SHP77 (cell line): ENCODE measurements around the gene SLC37A1.

Experiments
- DNase-seq, 2 experiments: peaks; one replicate each; lab custom pipeline; 2025; lab: John Stamatoyannopoulos, UW

Gene SLC37A1

DNA sequence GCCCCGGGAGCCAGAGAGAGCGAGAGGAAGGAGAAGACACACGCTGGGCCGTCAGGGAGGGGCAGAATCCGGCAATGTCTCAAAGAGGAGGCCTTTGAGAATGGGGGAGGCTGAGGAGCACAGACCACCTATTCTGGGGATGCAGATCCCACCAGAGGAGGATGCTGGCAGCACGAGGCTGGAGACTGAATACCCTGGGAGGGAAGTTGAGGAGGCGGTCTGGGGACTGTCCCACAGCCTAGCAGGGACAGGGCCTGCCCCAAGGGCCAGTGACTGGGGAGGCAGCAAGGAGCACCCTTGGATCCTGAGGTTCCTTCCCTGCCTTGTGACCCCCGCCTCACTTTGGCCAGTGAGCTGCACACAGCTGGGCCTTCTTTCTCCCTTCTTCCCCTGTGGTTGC is 49.2 kb downstream of the SLC37A1 start:
- DNase-seq = no peak

DNA sequence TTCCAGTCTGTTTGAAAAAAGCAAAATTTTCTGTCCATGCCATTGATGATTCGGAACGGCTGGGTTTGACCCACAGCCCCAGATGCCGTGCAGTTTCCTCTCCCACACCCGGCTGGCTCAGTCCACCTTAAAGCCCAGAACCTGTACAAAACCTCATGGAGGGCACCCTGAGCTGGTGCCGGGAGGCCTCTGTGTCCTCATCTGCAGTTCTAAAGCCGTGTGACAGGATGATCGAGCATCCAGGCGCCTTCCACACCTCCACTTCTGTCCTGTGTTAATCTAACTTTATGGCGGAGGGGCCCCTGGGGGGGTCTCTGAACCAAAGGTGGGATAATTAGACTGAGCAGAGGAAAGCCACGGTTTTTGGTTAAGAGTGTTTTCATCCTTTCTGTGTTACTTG is 49.6 kb downstream of the SLC37A1 start:
- no peak for DNase-seq

DNA sequence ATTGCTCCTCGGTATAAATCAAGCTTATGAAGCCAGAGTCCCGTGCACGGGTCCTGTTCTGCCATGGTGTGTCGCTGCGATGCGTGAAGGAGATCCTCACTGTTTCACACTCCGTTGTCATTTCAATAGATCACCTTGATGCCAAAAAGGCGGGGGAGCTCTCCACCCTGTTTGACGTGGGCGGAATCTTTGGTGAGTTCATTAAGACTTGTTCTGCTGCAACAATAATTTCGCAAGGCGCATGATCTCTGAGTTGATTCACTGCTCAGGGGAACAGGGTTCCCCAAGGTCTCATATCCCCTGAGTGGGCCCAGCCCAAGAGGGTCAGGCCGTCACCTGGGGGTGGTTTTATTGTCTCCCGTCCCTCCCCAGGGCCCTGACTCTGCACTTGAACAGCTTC is 50.0 kb downstream of the SLC37A1 start:
- no peak for DNase-seq

DNA sequence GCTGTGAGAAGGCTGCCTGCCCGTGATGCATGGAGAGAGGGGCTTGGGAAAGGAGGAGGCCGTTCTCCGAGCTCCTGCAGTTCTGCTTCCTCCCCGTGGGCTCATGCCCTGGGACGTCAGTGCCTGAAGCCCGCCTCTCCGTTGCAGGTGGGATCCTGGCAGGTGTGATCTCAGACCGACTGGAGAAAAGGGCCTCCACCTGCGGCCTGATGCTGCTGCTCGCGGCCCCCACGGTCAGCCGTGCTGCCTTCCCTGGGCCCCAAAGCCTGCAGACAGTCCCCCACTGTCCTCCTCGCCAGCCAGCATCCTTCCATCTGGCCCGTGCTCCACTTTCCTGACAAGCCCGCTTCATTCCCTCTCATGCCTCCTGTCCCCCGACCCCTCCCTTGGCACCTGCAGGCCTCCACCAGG is 50.9 kb downstream of the SLC37A1 start:
- no peak for DNase-seq

DNA sequence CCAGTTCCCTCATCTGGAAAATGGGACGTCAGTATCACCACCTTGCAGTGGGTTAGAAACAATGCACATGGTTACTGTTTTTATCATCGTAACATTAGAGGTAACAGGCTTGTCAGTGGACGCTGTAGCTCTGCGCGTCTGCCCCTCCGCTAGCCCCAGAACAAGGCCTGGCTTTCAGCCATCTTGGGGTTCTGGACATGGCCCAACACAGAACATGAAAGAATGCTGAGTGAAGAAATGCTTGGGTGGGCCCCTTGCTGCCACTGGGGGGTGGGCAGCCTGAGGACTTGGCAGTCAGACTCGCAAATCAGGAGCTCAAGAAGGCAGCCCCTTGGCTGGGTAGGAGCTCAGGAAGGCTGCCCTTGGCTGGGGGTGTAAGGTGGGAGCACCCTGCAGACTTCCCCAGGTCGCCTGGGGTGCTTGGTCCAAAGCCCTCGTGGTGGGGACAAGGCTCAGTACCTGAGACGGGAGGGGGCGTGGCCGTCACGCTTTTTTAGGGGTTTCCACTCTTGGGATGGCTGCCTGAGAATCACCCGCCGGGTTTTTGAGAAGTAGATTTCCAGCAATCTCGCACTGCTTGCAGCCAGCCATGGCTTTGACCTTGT is 51.7 kb downstream of the SLC37A1 start:
- DNase-seq = no peak

DNA sequence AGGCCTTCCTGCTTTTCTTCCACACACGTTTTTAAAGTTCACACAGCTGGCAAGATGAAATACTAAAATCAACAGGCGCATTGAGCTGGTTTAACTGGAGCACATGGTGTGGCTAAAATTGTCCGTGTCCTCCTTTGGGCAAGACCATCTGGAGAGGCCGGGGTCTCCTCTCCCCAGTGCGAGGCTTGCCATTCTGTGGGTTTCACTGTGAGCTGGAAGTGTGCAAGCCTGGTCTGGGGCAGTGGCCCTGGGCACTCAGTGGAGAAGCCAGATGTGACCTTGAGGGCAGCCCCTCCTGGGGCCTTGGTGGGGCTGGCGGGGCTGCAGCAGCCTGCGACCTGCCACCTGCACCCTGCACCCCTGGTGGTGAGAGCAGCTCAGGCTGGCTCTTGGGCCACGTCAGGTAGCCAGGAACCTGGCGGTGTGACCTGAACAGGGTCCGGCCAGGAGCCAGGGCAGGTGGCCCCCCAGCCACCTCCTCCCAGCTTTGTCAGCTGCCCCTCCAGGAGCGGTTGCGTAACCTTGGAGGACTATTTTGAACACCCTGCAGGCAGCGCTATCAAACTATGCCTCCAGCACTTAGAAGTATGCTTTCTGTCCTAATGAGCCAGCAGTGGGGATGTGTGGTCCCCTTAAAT is 52.4 kb downstream of the SLC37A1 start:
- no peak for DNase-seq

DNA sequence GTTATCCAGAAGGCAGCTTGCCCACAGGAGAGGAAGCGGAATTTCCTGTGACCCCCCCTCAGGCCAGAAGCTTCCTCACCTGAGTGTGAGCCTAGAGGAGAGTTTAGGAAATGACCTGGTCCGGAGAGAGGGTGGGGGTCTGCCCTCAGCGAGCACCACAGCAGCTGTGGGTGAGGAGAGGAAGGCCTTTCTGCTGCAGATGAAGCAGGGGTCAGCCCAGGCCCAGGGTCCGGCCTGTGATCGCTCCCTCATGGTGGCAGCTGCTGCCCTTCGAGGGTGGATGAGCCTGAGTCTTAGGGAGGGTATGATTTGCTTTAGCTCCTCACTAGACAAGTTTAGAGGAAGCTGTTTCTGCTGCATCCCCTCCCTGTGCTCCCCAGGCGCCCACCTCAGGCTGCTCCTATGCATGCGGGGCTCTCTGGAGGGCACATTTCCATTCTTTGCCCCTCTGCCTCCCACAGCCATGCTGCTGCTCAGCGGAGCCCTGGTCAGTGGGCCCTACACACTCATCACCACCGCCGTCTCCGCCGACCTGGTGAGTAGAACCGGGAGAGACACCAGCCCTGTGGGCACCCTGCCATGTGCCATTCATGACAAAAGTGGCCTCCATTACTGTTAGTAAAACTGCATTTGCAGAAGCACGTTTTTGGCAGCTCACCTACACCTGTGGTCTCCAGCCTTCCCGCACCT is 53.0 kb downstream of the SLC37A1 start:
- no peak for DNase-seq

DNA sequence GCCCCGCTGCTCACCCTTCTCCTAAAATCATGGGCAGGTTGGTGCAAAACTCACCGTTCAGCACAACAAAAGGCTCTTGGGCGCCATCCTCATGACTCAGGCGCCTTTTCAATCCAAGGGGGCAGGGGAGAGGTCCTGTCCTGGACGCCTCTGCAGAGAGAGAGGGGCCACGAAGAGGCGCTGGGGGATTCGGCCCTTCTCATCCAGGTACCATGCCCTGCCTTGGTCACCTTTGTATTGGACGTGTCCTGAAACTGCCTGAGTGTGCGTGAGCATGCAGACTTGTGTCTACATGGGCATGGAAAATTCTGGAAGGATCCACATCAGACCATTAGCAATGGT is 53.5 kb downstream of the SLC37A1 start:
- no peak for DNase-seq

DNA sequence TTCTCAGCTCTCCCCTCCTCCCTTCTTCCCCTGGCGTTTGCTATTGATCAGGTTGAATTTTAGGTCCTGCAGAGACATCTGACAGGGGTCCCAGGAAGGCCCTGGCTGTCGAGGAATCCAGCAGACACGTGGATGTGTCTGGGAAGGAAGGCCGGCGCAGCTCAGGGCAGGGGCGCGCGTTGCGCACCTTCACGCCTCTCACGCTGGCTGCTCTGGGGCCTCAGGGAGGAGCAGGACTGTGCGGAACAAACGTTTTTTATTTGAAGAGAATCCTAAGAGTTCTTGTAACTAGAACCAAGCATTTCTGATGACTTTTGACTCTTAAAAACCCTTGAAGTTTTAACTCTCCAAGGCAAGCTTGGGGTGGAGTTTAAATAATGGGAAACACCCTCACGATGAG is 54.2 kb downstream of the SLC37A1 start:
- DNase-seq = no peak

DNA sequence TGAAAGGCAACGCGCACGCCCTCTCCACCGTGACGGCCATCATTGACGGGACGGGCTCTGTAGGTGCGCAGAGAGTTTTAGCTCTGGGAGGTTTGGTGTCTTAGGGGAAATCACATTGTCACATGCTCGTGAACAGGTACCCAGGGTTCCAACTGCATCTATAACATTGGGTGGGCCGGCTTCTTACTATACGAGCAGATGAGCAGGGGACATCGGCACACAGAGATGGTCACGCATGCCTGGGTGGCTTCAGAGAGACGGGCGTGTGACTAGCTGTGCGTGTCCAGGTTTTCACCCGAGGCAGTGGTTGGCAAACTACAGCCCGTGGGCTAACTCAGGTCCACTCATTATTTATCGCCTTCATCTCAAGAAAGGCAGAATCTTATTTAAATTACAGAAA is 54.7 kb downstream of the SLC37A1 start:
- DNase-seq = no peak

DNA sequence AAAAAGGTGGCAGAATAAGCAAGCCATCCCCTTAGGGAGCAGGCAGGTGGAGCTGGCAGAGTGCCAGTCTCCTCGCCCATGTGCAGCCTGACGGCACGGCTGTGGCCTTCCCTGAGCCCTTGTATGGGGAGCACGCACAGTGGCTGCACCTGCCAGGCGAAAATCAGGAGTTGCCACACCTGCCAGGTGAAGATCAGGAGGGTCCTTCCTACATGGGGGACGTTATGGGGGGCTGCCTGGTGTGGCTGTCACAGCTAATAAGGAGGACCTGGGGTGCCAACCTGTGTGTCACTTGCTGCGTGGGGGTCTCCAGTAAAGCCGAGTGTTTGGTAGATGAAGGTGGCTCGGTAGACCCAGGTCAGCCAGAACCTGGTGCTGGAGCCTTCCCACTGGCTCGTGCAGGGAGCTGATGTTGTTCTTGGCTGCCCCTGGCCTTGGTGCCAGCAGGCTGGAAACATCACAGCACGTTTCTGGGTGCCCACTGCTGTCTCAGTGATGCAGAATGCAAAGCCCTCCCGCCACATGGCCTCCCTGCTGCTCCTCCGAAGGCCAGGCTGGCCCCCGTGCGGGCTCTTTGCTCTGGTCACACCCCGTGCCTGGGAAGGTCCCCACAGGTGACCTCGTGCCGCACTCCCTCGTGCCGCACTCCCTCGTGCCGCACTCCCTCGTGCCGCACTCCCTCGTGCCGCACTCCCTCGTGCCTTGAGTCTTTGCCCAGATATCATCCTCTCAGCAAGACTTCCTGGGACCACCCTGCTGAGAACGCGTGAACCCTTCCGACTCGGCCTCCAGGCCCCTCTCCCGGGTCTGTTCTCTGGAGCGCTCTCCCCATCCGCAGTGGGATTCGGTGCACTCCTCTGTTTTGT is 55.4 kb downstream of the SLC37A1 start:
- peak; percentile 4 to 36 for DNase-seq

DNA sequence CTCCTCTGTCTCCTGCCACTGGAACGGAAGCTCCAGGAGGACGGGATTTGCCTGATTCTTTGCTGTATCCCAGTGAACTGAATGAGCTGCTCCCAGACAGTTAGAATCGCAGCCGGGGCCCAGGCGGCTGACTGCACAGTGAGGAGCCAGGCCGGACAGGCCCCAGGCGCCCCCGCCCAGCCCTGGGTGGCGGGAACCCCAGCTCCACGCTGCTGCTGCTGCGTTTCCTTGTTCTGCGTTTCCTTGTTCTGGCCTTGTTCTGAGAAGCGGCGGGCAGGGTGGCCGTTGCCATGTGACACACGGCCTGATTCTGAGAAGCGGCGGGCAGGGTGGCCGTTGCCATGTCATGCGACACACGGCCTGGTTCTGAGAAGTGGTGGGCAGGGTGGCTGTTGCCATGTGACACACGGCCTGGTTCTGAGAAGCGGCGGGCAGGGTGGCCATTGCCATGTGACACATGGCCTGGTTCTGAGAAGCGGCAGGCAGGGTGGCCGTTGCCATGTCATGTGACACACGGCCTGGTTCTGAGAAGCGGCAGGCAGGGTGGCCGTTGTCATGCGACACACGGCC is 56.2 kb downstream of the SLC37A1 start:
- DNase-seq = no peak

DNA sequence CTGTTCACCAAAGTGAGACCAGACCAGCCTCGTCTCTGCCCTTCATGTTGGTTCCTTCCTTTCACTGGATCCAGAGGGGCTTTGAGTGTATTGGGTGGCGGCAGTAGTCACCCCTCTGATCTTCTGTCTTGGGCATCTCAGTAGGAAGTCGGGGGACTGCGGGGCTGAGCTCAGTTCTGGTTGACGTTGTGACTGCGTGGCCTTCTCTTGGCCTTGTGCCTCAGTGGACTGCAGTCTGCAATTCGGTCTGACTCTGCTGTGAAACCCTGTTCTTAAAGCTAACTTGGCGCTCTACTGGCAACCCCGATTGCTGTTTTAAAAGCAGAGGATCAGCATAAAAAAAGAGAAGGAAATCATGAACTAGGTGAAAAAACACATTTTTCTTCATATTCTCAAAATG is 56.7 kb downstream of the SLC37A1 start:
- no peak for DNase-seq

DNA sequence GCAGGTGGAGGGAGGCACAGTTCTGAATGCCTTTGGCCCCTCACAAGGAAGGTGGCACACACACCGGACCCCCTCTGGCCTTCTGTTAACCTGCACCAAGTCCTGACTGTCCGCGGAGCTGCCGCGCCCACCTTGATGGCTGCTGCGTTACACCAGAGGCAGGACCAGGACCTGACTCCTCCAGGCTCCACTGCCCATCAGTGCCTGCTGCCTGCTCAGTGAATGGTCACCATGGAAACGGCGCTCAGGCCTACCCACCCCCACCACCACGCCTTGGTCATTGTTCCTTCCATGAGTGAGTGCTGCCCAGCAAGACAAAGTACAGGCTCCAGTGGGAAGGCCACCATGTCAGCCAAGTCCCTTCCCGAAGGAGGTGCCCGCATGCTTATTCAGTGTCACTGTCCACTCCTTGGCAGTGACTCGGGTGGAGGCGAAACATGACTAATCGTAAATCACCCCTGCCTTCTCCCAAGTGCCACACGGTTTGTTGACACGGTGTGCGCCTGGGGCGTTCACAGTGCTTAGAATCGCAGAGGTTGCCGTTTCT is 57.3 kb downstream of the SLC37A1 start:
- DNase-seq = peak; percentile 31 to 40

DNA sequence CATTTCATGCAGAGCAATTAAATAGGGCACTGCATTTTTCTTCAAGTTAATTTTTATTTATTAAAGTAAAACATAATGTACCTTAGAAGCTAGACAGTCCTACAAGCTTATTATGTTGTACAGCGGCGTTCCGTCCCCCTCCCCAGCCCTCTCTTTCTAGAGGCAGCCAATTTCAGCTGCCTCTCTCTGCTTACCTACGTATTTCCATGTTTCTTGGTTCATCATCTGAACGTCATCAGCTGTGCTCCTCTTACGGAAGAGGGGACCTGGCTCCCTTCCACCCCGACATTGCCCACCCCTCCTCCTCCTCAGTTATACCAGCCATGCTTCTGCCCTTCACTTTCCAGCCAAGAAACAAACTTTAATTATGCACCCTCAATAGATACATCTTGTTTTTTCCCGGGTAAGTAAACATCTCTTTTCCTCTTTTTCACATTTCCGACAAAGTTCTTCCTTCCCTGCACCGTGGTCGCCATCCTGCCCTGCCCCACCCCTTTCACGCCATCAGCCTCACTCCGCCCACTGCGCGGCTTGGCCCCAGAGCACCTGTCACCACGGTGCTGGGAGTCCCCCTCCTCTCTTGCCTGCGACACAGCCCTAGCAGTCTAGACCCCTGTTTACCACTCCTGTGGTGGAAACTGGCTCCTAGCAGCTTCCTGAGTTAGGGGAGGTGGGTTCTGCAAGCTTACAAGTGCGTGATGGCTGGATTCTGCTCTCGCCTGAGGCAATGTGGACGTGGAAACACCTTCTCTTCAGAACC is 57.9 kb downstream of the SLC37A1 start:
- no peak for DNase-seq

DNA sequence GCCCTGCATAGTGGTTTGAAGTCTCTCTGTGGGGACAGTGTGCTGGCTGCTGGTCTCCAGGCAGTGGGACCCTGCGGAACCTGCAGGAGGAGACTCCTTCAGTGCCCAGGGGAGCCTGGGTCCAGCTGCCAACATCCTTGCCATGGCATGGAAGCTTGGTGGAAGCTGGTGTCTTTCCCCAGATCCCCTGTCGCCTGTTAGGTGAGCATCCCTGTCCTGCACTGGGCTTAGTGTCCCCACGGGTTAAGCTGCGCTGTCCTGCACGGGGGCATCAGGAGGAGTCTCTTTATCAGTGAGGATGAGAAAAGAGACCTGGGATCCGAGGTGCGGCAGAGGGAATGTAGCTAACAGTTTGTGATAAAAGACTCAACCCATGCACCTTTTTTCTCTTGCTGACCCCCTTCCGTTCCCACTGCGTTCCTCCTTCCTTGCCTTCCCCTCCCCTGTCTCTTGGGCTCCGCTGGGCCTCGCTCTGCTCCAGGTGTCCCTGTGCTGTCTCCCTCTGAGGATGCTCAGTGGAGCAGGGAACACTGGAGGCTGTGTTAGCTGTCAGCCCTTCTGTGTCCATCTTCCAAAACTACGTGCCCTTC is 59.3 kb downstream of the SLC37A1 start:
- no peak for DNase-seq

DNA sequence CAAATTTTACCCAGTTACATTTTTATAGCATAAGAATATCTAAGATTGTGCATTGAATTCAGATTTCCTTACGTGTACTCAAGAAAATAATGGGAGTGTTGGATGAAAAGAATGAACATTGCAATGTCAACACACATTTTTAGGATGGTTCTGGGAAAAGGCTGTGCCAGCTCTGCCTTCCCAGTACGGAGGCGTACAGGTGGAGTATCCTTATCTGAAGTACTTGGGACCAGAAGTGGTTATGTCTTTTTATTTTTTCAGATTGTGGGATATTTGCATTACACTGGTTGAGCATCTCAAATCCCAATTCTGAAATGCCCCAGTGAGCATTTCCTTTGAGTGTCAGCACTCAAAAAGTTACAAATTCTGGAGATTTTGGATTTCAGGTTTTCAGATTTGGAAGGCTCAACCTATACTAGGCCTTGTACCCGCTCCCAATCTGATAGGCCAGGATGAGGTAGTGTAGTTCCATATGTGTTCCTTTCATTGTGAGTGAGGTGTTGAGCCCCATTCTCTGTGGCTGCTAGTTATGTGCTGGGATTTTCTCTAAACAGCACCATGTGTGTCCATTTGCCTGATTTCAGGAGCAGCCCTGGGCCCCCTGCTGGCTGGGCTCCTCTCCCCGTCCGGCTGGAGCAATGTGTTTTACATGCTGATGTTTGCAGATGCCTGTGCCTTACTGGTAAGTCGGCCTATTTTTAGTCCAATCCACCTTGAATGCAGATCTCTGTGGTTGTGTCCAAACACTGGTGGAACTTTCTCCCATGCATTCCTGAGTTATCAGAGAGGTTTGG is 60.8 kb downstream of the SLC37A1 start:
- DNase-seq = no peak

DNA sequence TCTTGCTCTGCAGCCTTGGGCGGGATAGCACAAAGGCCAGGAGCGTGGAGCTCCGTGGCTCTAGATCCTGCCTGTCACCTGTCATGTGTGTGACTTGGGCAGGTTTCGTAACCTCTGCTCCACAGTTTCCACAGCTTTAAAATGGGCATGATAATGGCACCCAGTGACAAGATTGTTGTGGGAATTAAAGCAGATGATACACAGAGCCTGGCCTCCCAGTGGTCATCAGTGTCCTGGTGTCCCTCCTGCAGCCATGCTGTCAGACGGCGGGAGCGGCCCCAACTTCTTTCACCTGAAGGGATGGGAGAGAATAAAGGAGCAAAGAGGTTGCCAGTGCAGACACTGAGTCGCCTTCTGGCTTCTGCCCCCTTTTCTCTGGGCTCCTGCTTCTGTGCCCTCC is 61.5 kb downstream of the SLC37A1 start:
- no peak for DNase-seq

DNA sequence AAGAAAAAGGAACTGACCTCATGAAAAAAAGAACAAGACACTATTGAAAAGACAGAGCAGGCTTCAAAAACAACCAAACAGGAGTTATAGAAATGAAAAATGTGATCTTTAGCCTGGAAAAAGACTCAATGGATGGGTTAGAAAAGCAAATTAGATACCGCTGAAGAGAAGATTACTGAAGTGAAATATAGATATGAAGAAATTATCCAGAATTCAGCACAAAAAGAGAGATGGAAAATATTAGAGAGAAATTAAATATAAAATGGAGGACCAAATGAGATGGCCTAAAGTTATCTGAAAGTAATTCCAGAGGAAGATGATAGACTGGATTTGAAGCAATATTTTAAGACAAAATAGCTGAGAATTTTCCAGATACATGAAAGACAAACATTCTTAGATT is 63.0 kb downstream of the SLC37A1 start:
- no peak for DNase-seq

DNA sequence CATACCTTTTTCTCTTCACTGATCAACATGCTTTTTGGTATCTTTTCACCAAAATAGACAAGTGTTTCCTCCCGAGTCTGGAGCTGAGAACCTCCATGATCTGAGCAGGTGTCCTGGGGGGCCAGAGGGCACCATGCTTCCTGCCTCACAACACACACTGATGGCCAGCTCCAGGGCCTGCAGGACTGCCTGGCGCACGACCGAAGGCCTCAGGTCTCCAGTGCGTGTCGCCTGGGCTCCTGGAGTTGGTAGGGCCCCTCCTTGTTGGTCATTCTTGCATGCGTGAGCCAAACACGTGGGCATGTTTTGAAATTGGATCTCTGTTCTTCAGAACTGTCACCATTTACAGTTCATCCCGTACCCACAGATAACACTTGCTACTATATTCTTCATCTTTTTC is 64.4 kb downstream of the SLC37A1 start:
- DNase-seq = no peak
